ENCODE results near the gene SHISA9.

The SHISA9 gene

GRCh38 chr16:13013043-13013442 lies 111.6 kb downstream of the SHISA9 start:
- no peak for DNase-seq (ENCODE audit: low read depth)
- TF ChIP-seq MAX (IDR thresholded peaks at IDR 0.05; ENCODE audit: low read depth, low read length) (no peak), CTCF (IDR thresholded peaks at IDR 0.05; ENCODE audit: low read depth, low read length) (no peak), POLR2A (IDR thresholded peaks at IDR 0.05; ENCODE audit: extremely low read depth, insufficient read length) (no peak), MYC (IDR thresholded peaks at IDR 0.05; ENCODE audit: low read depth, low read length) (no peak)
- no peak overlapping the region for H3K4me3 ChIP-seq (ENCODE audit: low read depth, low read length)

- no peak for DNase-seq (ENCODE audit: low read depth)
- no peak overlapping the region for H3K4me3 ChIP-seq (ENCODE audit: low read depth, low read length)
- TF ChIP-seq CTCF (IDR thresholded peaks at IDR 0.05; ENCODE audit: low read depth, low read length): no peak
- TF ChIP-seq MYC (IDR thresholded peaks at IDR 0.05; ENCODE audit: low read depth, low read length): no peak
- no peak for TF ChIP-seq POLR2A (IDR thresholded peaks at IDR 0.05; ENCODE audit: extremely low read depth, insufficient read length)
- no peak for TF ChIP-seq MAX (IDR thresholded peaks at IDR 0.05; ENCODE audit: low read depth, low read length)
Measured at GRCh38 chr16:13014476-13014875, 113.1 kb downstream of the SHISA9 start.

- no peak overlapping the region for H3K4me3 ChIP-seq (ENCODE audit: low read depth, low read length)
- no peak for TF ChIP-seq POLR2A (IDR thresholded peaks at IDR 0.05; ENCODE audit: extremely low read depth, insufficient read length)
- TF ChIP-seq MYC (IDR thresholded peaks at IDR 0.05; ENCODE audit: low read depth, low read length): no peak
- no peak for TF ChIP-seq CTCF (IDR thresholded peaks at IDR 0.05; ENCODE audit: low read depth, low read length)
- DNase-seq (ENCODE audit: low read depth): no peak
Measured at GRCh38 chr16:13018026-13018425, 116.6 kb downstream of the SHISA9 start.

GRCh38 chr16:13021996-13022395 lies 120.6 kb downstream of the SHISA9 start:
- DNase-seq (ENCODE audit: low read depth): no peak
- TF ChIP-seq CTCF (IDR thresholded peaks at IDR 0.05; ENCODE audit: low read depth, low read length) (no peak), MAX (IDR thresholded peaks at IDR 0.05; ENCODE audit: low read depth, low read length) (no peak), POLR2A (IDR thresholded peaks at IDR 0.05; ENCODE audit: extremely low read depth, insufficient read length) (no peak), MYC (IDR thresholded peaks at IDR 0.05; ENCODE audit: low read depth, low read length) (no peak)

GRCh38 chr16:13029786-13030185 lies 128.4 kb downstream of the SHISA9 start:
- no peak for TF ChIP-seq CTCF (IDR thresholded peaks at IDR 0.05; ENCODE audit: low read depth, low read length)
- TF ChIP-seq MYC (IDR thresholded peaks at IDR 0.05; ENCODE audit: low read depth, low read length): no peak
- no peak for TF ChIP-seq POLR2A (IDR thresholded peaks at IDR 0.05; ENCODE audit: extremely low read depth, insufficient read length)
- TF ChIP-seq MAX (IDR thresholded peaks at IDR 0.05; ENCODE audit: low read depth, low read length): no peak
- H3K4me3 ChIP-seq (ENCODE audit: low read depth, low read length): no peak overlapping the region
- DNase-seq (ENCODE audit: low read depth): no peak

More at GRCh38 chr16:13021996-13022395, 120.6 kb downstream of the SHISA9 start:
- H3K4me3 ChIP-seq (ENCODE audit: low read depth, low read length): no peak overlapping the region

GRCh38 chr16:13030769-13031168 lies 129.4 kb downstream of the SHISA9 start:
- no peak for DNase-seq (ENCODE audit: low read depth)
- H3K4me3 ChIP-seq (ENCODE audit: low read depth, low read length): no peak overlapping the region
- no peak for TF ChIP-seq MAX (IDR thresholded peaks at IDR 0.05; ENCODE audit: low read depth, low read length)
- no peak for TF ChIP-seq MYC (IDR thresholded peaks at IDR 0.05; ENCODE audit: low read depth, low read length)
- no peak for TF ChIP-seq CTCF (IDR thresholded peaks at IDR 0.05; ENCODE audit: low read depth, low read length)

Data from NB4 (cell line).